ENCODE data around the gene NEB. TPM values are rescaled to one million over a fixed set of nuclear protein-coding genes. Genes with fewer than 3 reads are reported as not detected.

NEB gene
- total and polyA plus RNA-seq, 2 donors from 2014 or later, result 0.88 to 1.6 TPM

GRCh38 chr2:151678849-151679248 is 55.4 kb downstream of the NEB start:
- FAIRE-seq (no peak), DNase-seq (no peak)
- Histone ChIP-seq H3K4me3 (ENCODE audit: low read length in 3 of 3) (no peak overlapping the region), H3K9ac (ENCODE audit: low read length in 3 of 3) (no peak overlapping the region), H3K27ac (ENCODE audit: low read depth in 2 of 2, low read length in 2 of 2) (no peak overlapping the region), H3K9me3 (ENCODE audit: control insufficient read depth in 2 of 3, insufficient read depth in 1 of 3, low read length in 3 of 3) (no peaks in the 10 kb centered on the region), H3K4me1 (ENCODE audit: control insufficient read depth in 2 of 3, insufficient read depth in 2 of 3, low read depth in 1 of 3, low read length in 3 of 3) (no peaks in the 10 kb centered on the region), H3K27me3 (ENCODE audit: control insufficient read depth, insufficient read depth, low read length) (no peaks in the 10 kb centered on the region), H3K36me3 (ENCODE audit: control insufficient read depth in 2 of 3, insufficient read depth in 3 of 3, low read length in 3 of 3) (no peaks in the 10 kb centered on the region)
- intact Hi-C loops (cut with DNase I), result no loop called here
- no peak for TF ChIP-seq CTCF (IDR thresholded peaks at IDR 0.05; ENCODE audit: borderline replicate concordance, extremely low read depth, insufficient read depth)

GRCh38 chr2:151673016-151673415 is 61.3 kb downstream of the NEB start:
- Histone ChIP-seq H3K27ac (ENCODE audit: low read depth in 2 of 2, low read length in 2 of 2) (no peak overlapping the region), H3K36me3 (ENCODE audit: control insufficient read depth in 2 of 3, insufficient read depth in 3 of 3, low read length in 3 of 3) (no peaks in the 10 kb centered on the region), H3K9me3 (ENCODE audit: control insufficient read depth in 2 of 3, insufficient read depth in 1 of 3, low read length in 3 of 3) (no peaks in the 10 kb centered on the region), H3K4me1 (ENCODE audit: control insufficient read depth in 2 of 3, insufficient read depth in 2 of 3, low read depth in 1 of 3, low read length in 3 of 3) (no peaks in the 10 kb centered on the region), H3K4me3 (ENCODE audit: low read length in 3 of 3) (no peak overlapping the region), H3K27me3 (ENCODE audit: control insufficient read depth, insufficient read depth, low read length) (no peaks in the 10 kb centered on the region), H3K9ac (ENCODE audit: low read length in 3 of 3) (no peak overlapping the region)
- DNase-seq, result no peak
- intact Hi-C loops (cut with DNase I), result no loop called here
- TF ChIP-seq CTCF (IDR thresholded peaks at IDR 0.05; ENCODE audit: borderline replicate concordance, extremely low read depth, insufficient read depth), result no peak
- FAIRE-seq, result no peak

- H3K4me1 ChIP-seq (ENCODE audit: control insufficient read depth in 2 of 3, insufficient read depth in 2 of 3, low read depth in 1 of 3, low read length in 3 of 3), result no peaks in the 10 kb centered on the region
- H3K4me3 ChIP-seq (ENCODE audit: low read length in 3 of 3), result no peak overlapping the region
- intact Hi-C loops (cut with DNase I), result no loop called here
- DNase-seq, result no peak
- no peak overlapping the region for H3K27ac ChIP-seq (ENCODE audit: low read depth in 2 of 2, low read length in 2 of 2)
- H3K36me3 ChIP-seq (ENCODE audit: control insufficient read depth in 2 of 3, insufficient read depth in 3 of 3, low read length in 3 of 3), result no peaks in the 10 kb centered on the region
- H3K27me3 ChIP-seq (ENCODE audit: control insufficient read depth, insufficient read depth, low read length), result no peaks in the 10 kb centered on the region
- no peak overlapping the region for H3K9ac ChIP-seq (ENCODE audit: low read length in 3 of 3)
- no peaks in the 10 kb centered on the region for H3K9me3 ChIP-seq (ENCODE audit: control insufficient read depth in 2 of 3, insufficient read depth in 1 of 3, low read length in 3 of 3)
- TF ChIP-seq CTCF (IDR thresholded peaks at IDR 0.05; ENCODE audit: borderline replicate concordance, extremely low read depth, insufficient read depth), result no peak
- no peak for FAIRE-seq
Observed at GRCh38 chr2:151672277-151672676, 62.0 kb downstream of the NEB start.

Data from kidney (tissue), 14 donors.